HEK293 (cell line): ENCODE measurements around the gene FIBP.

Experiments
- CTCF ChIP-seq: fragments of 450-650 bp; formaldehyde crosslinking; IDR thresholded peaks from 2 replicates; pipeline ENCODE4 v1.5.1; 2016; ENCODE audit warnings: missing biosample characterization, missing genetic modification characterization
- HOXD13 ChIP-seq: sonication (generic); formaldehyde crosslinking; IDR thresholded peaks from 2 replicates; pipeline ENCODE4 v1.8.0; 2022; ENCODE audit warnings: missing genetic modification reagents, borderline replicate concordance
- KLF1 ChIP-seq: fragments of 450-650 bp; formaldehyde crosslinking; IDR thresholded peaks from 2 replicates; pipeline ENCODE4 v1.5.1; 2016; ENCODE audit warnings: missing biosample characterization, missing genetic modification characterization
- KLF16 ChIP-seq: fragments of 450-650 bp; formaldehyde crosslinking; IDR thresholded peaks from 2 replicates; pipeline ENCODE4 v1.5.1; 2017; ENCODE audit warnings: missing biosample characterization, missing genetic modification characterization
- OSR2 ChIP-seq: fragments of 450-650 bp; formaldehyde crosslinking; IDR thresholded peaks from 2 replicates; pipeline ENCODE4 v1.5.1; 2016; ENCODE audit warnings: missing biosample characterization, missing genetic modification characterization
- PRDM4 ChIP-seq: fragments of 450-650 bp; formaldehyde crosslinking; IDR thresholded peaks from 2 replicates; pipeline ENCODE4 v1.5.1; 2017; ENCODE audit warnings: missing biosample characterization, missing genetic modification characterization
- TCF7L2 ChIP-seq: IDR thresholded peaks from 2 replicates; pipeline ENCODE4 v1.6.1; 2011; ENCODE audit warnings: low read depth, mild to moderate bottlenecking, inconsistent platforms, low read length, moderate library complexity, borderline replicate concordance
- TSHZ1 ChIP-seq: fragments of 450-650 bp; formaldehyde crosslinking; IDR thresholded peaks from 2 replicates; pipeline ENCODE4 v1.5.1; 2016; ENCODE audit warnings: missing biosample characterization, missing genetic modification characterization, borderline replicate concordance
- YY2 ChIP-seq: fragments of 450-650 bp; formaldehyde crosslinking; IDR thresholded peaks from 2 replicates; pipeline ENCODE4 v1.5.1; 2016; ENCODE audit warnings: missing biosample characterization, missing genetic modification characterization
- ZBTB49 ChIP-seq: fragments of 450-650 bp; formaldehyde crosslinking; IDR thresholded peaks from 2 replicates; pipeline ENCODE4 v1.5.1; 2016; ENCODE audit warnings: missing biosample characterization, missing genetic modification characterization, low read depth
- ZBTB7A ChIP-seq: fragments of 450-650 bp; formaldehyde crosslinking; IDR thresholded peaks from 2 replicates; pipeline ENCODE4 v1.5.1; 2016; ENCODE audit warnings: low read depth, missing biosample characterization, missing genetic modification characterization
- ZBTB8A ChIP-seq: fragments of 450-650 bp; formaldehyde crosslinking; IDR thresholded peaks from 2 replicates; pipeline ENCODE4 v1.5.1; 2016; ENCODE audit warnings: missing biosample characterization, missing genetic modification characterization
- ZFP69B ChIP-seq: fragments of 450-650 bp; formaldehyde crosslinking; IDR thresholded peaks from 2 replicates; pipeline ENCODE4 v1.5.1; 2016; ENCODE audit warnings: missing biosample characterization, missing genetic modification characterization
- ZNF140 ChIP-seq: fragments of 450-650 bp; formaldehyde crosslinking; IDR thresholded peaks from 2 replicates; pipeline ENCODE4 v1.5.1; 2016; ENCODE audit warnings: missing biosample characterization, missing genetic modification characterization
- ZNF146 ChIP-seq: fragments of 450-650 bp; formaldehyde crosslinking; IDR thresholded peaks from 2 replicates; pipeline ENCODE4 v1.5.1; 2016; ENCODE audit warnings: missing biosample characterization, missing genetic modification characterization
- ZNF155 ChIP-seq: fragments of 450-650 bp; formaldehyde crosslinking; IDR thresholded peaks from 2 replicates; pipeline ENCODE4 v1.5.1; 2016; ENCODE audit warnings: missing biosample characterization, missing genetic modification characterization
- ZNF157 ChIP-seq: fragments of 450-650 bp; formaldehyde crosslinking; IDR thresholded peaks from 2 replicates; pipeline ENCODE4 v1.5.1; 2016; ENCODE audit warnings: missing biosample characterization, missing genetic modification characterization
- ZNF280C ChIP-seq: fragments of 450-650 bp; formaldehyde crosslinking; IDR thresholded peaks from 2 replicates; pipeline ENCODE4 v1.5.1; 2016; ENCODE audit warnings: missing biosample characterization, missing genetic modification characterization
- ZNF335 ChIP-seq: fragments of 450-650 bp; formaldehyde crosslinking; conservative IDR thresholded peaks from 2 replicates; pipeline ENCODE4 v1.5.1; 2016; ENCODE audit warnings: missing biosample characterization, missing genetic modification characterization
- ZNF423 ChIP-seq: fragments of 450-650 bp; formaldehyde crosslinking; IDR thresholded peaks from 2 replicates; pipeline ENCODE4 v1.5.1; 2016; ENCODE audit warnings: missing biosample characterization, missing genetic modification characterization
- ZNF501 ChIP-seq: fragments of 450-650 bp; formaldehyde crosslinking; IDR thresholded peaks from 2 replicates; pipeline ENCODE4 v1.5.1; 2016; ENCODE audit warnings: missing biosample characterization, missing genetic modification characterization
- ZNF561 ChIP-seq: fragments of 450-650 bp; IDR thresholded peaks from 2 replicates; pipeline ENCODE4 v1.5.1; 2018; ENCODE audit warnings: missing biosample characterization, missing genetic modification characterization, borderline replicate concordance
- ZNF571 ChIP-seq: fragments of 450-650 bp; formaldehyde crosslinking; IDR thresholded peaks from 2 replicates; pipeline ENCODE4 v1.5.0; 2017; ENCODE audit warnings: missing biosample characterization, missing genetic modification characterization
- ZNF596 ChIP-seq: fragments of 450-650 bp; IDR thresholded peaks from 2 replicates; pipeline ENCODE4 v1.5.0; 2018; ENCODE audit warnings: missing biosample characterization, mild to moderate bottlenecking, missing genetic modification characterization, moderate library complexity
- ZNF600 ChIP-seq: fragments of 450-650 bp; formaldehyde crosslinking; IDR thresholded peaks from 2 replicates; pipeline ENCODE4 v1.5.1; 2016; ENCODE audit warnings: missing biosample characterization, missing genetic modification characterization
- ZNF623 ChIP-seq: fragments of 450-650 bp; formaldehyde crosslinking; IDR thresholded peaks from 2 replicates; pipeline ENCODE4 v1.5.1; 2016; ENCODE audit warnings: missing biosample characterization, missing genetic modification characterization
- ZNF626 ChIP-seq: fragments of 450-650 bp; sonication (Bioruptor Pico); formaldehyde crosslinking; IDR thresholded peaks from 2 replicates; pipeline ENCODE4 v1.5.1; 2018; ENCODE audit warnings: missing biosample characterization, missing genetic modification characterization, inconsistent platforms
- ZNF830 ChIP-seq: fragments of 450-650 bp; IDR thresholded peaks from 2 replicates; pipeline ENCODE4 v1.5.0; 2018; ENCODE audit warnings: missing biosample characterization, missing genetic modification characterization, low read depth, mild to moderate bottlenecking, moderate library complexity
- ZSCAN30 ChIP-seq: fragments of 450-650 bp; IDR thresholded peaks from 2 replicates; pipeline ENCODE4 v1.5.1; 2018; ENCODE audit warnings: missing biosample characterization, mild to moderate bottlenecking, missing genetic modification characterization, moderate library complexity

Gene FIBP

GRCh38 chr11:65919141-65919572 is 30.9 kb upstream of the FIBP start, which contains the start of gene DRAP1 (continued):
- TF ChIP-seq ZFP69B (tag by site-specific recombination) (peak; percentile 81), TCF7L2 (no peak), OSR2 (tag by site-specific recombination) (peak; percentile 18; the same call in 1 of the 2 replicates), ZNF596 (tag by site-specific recombination) (peak; percentile 69), ZNF501 (tag by site-specific recombination) (no peak), CTCF (tag by site-specific recombination) (no peak), ZNF423 (tag by site-specific recombination) (no peak), ZNF626 (tag by site-specific recombination) (no peak), ZBTB49 (no peak), ZNF155 (no peak), ZNF561 (peak; percentile 92), ZSCAN30 (tag by site-specific recombination) (peak; percentile 90), ZNF140 (tag by site-specific recombination) (no peak), ZNF157 (tag by site-specific recombination) (no peak), ZNF571 (no peak), KLF1 (peak; percentile 52), KLF16 (tag by site-specific recombination) (peak; percentile 95), ZNF600 (tag by site-specific recombination) (no peak), PRDM4 (peak; percentile 30; the same call in 1 of the 2 replicates), ZNF146 (no peak), ZNF280C (tag by site-specific recombination) (no peak), ZNF830 (tag by site-specific recombination) (peak; percentile 81), YY2 (tag by site-specific recombination) (no peak), ZNF623 (no peak), ZBTB8A (tag by site-specific recombination) (0 out of 2 replicates have a peak, but pooled peaks have one; percentile 25), ZBTB7A (tag by site-specific recombination) (peak; percentile 65; the same call in 1 of the 2 replicates), ZNF335 (tag by site-specific recombination) (no peak), TSHZ1 (0 out of 2 replicates have a peak, but pooled peaks have one; percentile 39), HOXD13 (CRISPR knock-in tag) (no peak)
